ENCODE measurements around the gene SSTR3.
"Not testable (repeated sequence)": the region's sequence is repeated elsewhere in the genome, so short reads cannot be mapped to it uniquely, and the experiment has no call there.

SSTR3 gene

DNA sequence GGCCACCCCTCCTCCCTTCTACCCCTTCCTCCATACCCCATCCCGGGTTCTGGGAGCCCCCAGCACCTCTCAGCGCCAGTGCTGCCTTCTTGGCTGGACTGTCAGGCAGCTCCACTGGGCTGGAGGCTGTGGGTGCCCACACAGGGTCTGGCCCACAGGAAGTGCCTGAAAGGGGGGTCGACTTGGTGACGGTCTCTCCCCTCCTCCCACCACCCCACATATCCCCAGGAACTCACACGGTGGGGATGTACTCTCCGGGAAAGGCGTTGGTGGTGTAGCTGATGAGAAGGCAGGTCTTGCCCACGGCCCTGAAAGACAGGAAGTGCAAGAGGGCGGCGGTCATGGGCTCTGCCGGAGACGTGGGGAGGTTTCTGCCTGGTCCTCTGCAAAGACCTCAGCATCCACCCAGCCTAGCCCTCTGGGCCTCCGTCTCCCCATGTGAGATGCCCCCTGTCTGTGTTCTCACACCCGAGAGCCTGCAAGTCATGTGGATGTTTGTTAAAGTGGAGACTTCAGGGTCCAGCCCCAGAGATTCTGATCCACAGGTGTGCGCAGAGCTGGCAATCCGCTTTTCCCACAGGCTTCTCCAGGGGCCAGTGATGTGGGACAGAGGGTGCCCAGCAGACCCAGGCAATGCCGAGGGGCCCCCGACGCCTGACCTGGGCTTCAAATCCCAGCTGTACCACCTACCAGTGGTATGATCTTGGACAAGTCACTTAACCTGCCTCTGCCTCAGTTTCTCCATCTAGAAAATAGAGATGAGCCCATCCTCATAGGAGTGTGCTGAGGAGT lies 29.3 kb upstream of the SSTR3 start:
- DNase-seq, result no peak

DNA sequence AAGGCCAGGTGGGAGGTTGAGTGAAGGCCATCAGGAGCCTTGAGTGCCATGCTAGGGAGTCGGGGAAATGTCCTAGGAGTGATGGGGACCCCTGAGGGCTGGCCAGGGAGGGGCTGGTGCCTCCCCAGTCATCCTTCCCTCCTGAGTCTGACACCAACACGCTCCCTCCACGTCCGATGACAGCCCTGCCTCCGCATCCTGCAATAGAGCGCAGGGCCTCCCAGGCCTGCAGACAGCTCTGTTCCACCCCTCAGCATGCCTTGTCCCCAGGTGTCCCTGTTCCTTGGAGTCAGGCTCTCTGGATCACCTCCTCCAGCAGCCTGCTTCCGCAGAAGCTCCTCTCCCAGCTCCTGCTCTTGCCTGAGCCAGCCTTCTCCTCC lies 28.7 kb upstream of the SSTR3 start:
- DNase-seq, result no peak

DNA sequence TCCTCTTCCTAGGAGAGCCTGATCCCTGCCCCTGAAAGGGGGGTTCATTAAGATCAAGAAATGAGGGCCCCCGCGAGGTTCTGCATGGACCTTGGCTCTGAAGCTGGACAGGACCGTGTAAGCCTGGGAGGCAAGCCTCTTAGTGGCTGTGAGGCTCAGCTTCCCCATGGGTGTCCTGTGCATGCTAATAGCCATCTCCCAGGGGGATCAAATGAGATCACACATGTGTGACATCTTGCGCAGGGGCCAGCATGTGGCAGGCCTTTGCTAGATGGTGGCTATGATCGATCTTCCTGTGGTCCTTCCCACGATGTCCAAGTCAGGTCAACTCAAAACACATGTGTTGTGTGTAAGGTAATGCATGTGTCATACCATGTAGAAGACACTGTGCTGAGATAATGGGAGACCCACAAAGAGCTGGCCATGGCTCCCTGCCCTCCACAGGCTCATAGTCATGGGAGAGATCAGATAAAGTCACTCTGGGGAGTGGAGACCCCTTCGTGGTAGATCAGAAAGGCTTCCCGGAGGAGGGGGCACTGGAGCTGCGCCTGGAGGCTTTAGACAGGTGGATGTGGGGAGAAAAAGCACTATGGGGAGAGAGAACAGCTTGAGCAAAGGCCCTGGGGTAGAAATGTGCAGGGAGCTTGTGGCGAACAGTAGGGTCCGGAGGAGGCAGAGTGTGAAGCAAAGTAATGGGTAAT lies 28.1 kb upstream of the SSTR3 start:
- DNase-seq, result no peak

DNA sequence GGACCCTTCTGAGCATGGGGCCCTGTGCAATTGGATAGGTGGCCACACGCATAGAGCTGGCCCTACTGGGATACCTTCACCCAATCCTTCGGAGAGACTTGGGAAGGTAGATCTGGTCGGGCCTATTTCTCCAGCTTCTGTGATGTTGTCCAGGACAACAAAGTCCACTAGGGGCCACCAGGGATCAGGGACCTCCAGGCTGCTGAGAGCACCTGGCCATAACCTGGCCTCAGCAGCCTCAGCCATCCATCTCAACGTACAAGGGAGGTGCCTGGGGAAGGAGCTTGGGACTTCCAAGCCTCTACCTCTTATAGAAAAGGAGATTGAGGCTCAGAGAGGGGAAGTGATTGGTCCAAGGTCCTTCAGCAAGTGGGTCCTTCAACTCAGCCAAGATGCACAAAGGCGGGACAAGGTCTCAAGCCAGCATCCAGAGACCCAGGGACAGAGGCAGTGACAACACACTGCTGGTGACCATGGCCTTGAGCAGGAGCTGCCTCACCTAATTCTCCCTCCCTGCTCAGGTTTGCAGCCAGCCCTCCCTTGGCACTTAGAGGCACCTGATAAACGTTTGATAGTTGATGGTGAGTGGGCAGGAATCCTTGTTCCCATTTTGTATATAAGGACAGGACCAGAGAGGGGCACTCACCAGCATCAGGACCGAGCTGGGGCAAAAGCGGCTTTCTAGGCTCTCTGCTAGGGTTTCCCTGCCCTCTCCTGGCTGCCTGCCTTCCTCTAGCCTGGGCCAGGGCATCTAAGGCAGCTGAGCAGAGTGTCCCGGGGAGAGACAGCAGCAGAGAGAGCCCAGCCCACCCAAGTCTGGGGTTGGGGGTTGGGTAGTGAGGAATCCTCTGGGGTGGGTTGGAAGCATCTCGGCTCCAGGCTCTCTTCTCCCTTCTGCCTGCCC lies 27.3 kb upstream of the SSTR3 start:
- DNase-seq, result no peak

DNA sequence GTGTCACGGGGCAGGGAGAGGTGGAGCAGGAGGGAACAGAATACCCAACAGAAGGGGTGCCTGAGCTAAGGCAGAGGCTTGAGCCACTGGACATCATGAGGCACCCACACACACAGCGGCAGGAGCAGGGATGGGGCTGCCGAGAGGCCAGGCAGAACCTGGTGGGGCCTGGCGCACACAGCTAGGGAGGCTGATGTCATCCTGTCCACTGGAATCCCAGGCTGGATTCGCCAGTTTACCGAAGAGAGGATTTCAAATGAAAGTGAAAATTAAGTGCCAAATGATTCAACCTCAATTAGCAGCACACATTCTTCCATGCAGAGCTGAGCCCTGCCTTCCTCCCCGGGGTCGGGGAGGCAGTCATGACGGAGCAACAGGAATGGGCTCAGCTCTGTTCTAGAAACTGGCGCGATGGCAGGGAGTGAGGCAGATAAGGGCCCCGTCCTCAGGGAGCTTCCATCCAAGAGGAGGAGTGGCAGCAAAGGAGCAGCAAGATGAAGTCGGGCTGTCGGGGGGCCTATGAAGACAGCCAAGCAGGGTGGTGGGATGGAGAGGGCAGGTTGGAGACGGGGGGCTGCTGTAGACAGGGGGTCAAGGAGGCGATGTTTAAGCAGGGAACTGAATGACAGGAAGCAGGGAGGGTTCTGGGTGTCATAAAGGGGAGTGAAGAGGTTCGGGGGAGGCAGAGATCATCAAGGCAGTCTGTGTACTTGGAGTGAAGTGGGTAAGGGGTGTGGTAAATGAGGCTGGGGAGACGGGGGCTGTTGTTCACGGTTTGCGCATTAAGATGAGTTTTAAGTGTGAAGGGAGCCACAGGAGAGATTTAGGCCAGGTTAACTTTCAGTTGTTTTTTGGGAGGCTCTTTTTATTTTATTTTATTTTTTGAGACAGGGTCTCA lies 25.3 kb upstream of the SSTR3 start:
- no peak for DNase-seq

DNA sequence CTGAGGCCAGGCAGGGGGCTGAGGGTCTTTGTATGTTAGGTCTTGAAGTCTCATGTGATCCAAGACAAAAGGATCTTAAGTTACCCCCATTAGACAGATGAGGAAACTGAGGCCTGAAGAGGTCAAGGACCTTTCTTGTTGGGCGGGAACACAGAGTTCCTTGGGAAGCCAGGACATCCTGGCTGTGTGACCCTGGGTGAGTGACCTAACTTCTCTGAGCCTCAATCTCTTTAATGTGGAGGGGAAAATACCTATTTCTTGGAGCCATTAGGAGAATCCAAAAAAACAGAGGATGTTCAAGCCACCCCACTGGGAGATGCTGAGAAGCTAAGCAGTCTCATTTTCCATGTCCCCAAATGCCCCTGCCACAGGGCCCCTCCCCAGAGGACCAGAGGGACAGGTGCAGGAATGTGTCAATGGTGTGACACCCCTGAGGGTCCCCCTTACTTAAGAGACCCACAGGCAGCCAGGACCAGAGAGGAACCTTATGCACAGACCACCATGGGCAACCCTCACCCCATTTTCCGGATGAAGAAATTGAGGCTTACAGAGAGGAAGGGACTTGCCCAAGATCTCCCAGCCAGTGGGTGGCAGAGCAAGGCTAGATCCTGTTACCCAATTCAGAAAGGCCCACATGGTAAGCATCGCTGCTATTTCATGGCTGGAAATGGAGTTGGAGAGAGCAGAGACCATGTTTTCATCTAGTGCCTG lies 23.8 kb upstream of the SSTR3 start:
- no peak for DNase-seq

DNA sequence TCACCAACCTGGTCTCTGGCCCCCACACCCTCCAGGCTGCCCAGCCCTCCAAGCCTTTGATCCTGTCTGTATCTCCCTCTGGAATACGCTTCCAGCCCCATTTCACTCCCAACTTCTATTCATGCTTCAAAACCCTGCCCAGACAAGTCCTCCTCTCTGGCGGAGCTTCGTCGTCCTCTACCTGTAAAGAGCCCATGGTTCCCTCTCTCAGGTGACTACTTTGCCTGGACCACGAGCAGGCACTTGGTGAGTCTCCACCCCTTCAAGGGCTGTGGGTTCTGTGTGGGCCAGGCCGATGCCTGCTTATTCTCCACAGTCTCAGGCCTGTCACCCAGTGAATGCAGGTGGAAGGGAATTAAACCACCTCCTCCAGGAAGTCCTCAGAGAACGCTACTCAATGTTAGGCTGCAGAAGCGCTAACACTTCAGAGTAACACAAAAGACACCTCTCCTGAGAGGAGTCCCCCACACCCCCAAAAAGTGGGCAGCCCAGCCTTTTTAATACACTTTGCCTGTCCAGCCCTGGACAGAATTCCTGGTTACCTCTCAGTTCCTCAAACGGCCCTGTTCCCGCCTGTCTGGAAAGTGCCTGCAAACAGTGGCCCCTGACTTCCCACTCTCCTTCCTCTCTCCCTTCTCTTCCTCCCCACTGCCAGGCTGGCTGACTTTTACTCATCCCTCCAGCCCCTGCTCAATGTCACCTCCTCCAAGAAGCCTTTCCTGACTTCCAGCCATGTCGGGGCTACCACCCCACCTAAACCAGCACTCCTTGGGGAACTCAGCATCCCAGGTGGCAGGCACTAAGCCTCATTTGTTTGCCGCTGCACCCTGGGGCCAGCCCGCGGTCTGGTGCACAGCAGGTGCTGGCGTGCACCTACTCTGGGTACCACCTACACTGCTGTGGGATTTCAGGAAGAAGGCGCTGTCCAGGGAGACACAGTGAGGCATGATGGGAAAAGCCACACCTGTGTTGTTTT lies 22.7 kb upstream of the SSTR3 start:
- no peak for DNase-seq

DNA sequence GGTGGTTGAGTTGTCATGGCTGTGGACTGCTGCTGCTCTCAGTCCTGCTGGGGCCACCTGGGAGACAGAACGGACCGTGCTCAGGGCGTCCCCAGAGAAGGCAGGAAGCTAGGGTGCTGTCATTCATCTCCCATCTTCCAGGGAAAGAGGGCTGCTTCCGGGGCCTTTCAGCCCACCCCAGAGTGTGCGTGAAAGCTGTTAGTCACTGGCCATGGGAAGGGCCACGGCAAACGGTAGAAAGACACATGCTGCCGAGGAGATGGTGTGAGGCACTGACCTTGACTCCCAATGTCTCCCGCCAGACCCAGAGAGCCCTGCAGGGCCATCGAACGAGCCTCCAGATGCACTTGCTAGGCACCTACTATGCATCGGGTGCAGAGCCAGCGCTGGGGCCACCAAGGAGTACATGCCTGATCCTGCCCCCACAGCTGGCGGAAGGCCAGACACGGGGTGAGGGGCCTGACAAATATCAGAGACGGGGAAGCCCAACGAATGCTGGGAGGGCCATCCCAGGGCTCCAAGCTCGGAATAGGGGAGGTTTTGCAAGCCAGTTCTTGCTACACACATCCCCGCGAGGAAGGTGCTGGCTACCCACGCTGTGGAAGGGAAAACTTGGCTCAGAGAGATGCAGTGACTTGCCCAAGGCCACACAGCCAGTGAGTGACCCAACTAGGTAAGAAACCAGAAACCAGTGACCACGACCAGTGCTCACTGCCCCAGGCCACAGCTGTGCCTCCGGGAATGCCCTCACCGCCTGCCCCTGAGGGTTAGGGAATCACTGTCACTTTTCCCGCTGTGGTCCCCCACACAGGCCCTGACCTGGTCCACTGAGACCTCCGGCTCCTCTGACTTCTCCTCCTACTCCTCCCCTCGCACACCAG lies 21.7 kb upstream of the SSTR3 start:
- no peak for DNase-seq

DNA sequence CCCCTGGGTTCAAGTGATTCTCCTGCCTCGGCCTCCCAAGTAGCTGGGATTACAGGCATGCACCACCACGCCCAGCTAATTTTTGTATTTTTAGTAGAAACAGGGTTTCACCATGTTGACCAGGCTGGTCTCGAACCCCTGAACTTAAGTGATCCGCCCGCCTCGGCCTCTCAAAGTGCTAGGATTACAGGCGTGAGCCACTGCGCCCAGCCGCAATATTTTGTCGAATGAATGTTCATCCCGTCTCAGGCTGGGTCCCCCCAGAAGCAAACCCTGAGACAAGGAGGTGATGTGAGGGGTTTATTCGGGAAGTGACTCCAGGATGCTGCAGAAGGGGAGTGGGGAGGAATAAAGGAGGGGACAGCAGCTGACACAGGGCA lies 21.1 kb upstream of the SSTR3 start:
- not testable (repeated sequence) for DNase-seq

DNA sequence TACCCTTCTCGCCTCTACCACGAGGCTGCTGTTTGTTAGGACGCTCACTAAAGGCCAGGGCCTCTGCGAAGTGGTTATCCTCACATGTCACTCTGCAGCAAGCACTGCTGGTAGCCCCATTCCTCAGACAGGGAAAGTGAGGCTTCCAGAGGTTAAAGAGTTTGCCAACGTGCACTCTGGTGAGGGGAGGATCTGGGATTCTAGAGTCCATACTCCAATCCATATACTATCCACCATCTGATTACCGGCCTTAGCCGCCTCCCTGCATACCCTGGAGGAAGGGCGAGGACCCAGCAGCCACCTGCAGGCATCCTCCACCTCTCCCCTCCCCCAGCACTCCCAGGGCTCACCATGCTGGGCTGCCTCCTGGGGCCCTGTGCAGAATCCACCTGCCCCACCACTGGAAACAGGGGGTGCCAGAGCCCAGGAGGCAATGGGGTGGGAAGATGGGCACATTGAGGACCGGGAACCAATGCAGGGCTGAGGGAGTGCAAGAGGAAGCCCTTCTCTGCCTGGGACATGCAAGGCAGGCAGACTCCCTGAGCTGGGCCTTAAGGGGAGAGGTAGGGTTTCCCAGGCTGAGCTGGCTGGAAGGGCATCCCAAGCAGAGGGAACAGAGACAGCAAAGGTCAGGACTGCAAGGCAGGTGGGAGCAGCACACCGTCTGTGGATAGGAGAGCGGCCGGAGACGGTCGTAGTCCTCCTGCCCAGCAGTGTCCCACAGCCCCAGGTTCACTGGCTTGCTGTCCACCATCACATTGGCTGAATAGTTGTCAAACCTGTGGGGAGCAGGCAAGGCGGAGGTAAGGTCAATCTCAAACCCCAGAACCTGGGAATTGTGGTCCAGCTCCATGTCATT lies 20.1 kb upstream of the SSTR3 start:
- DNase-seq, result no peak

DNA sequence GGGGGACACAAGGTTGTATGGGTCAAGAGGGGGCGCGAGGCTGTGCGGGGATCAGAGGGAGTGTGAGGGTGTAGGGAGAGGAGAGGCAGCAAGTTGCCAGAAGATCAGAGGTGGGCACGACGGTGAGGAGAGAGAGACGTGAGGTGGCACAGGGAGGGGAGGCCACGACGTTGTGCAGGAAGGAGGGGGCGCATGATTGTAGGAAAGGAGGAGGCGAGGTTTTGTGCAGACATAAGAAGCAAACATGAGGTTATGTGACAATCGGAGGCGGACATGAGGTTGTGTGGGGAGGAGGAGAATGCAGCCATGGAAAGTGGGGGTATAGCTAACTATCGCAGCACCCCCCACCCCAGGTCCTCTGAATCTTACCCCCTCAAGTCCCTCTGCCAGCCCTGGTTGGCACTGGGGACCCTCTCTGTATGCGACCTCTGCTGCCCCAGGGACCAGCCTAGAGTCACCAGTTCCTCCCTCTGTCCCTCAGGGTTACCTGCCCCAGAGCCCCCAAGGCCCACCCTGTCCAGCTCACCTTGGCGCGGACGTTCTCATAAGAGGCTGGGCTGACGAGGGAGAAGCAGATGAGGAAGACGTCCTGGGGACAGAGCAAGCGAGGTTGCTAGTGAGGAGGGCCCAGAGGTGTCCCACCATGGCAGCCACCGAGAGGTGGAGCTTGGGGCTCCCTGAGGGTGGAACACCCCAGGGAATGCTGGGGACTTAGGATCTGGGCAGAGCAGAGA lies 19.3 kb upstream of the SSTR3 start:
- DNase-seq, result no peak

DNA sequence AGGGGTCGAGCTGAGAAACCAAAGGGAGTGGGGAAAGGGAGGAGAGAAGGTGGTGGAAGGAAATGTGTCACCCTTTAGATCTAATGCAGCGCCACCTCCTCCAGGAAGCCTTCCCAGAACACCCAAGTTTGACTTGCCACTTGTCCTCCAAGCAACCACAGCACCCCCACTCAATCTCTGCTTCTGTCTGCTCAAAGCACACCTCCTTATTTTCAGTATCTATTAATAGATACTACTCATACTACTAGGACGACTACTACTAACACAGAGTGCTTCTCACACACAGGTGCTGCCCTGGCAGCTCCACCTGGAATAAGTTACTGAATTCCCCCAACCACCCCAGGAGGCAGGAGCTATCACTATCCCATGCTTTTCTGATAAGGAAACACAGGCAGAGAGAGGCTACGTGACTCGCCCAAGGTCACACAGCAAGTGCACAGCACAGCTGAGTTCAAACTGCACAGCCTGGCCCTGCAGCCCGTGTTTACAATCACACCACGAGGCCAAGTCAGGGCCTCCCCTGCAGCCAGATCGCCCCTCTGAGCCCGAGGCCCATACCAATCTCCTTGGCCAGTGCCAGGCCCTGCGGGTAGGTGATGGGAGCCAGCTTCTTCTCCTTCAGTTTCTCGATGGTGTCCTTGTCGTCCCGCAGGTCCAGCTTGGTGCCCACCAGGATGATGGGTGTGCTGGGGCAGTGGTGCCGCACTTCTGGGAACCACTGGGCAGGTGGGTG lies 18.6 kb upstream of the SSTR3 start:
- no peak for DNase-seq

DNA sequence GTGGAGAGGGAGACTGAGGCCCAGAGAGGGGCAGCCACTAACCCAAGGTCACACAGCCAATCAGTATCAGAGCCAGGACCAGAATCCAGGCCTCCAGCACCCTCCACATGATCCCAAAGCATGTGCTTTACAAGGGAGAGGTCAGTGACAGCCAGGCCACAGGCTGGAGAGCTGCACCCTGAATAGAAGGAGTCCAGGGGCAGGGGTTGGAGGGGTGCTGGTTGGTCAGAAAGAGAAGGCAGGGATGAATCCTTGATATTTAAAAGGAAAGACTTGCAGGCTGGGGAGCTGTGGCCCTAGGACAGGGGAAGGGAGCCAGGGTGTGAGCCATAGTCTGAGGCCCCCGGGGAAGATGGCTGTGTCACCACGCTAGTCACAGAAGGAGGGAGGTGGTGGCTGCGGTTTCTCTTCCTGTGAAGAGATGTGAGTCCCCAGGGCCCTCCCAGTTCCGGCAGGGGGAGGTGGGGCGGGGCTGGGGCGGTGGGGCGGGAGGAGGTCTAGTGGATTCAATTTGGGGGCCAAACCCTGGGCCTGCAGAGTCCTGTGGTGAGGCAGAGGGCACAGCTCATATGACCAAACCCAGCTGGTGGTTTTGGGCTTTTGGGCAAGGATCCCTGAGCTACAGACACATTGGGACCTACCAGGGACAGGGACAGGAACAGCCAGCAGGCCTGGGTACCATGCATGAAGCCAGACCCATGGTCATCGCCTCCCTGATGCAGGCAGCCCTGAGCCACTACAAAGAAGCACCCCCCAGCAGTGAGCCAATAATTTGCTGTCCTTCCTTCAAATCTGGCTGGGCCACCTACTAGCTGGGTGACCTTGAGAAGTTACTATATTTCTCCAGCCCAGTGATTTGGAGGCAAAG lies 17.8 kb upstream of the SSTR3 start:
- peak; percentile 77 for DNase-seq

DNA sequence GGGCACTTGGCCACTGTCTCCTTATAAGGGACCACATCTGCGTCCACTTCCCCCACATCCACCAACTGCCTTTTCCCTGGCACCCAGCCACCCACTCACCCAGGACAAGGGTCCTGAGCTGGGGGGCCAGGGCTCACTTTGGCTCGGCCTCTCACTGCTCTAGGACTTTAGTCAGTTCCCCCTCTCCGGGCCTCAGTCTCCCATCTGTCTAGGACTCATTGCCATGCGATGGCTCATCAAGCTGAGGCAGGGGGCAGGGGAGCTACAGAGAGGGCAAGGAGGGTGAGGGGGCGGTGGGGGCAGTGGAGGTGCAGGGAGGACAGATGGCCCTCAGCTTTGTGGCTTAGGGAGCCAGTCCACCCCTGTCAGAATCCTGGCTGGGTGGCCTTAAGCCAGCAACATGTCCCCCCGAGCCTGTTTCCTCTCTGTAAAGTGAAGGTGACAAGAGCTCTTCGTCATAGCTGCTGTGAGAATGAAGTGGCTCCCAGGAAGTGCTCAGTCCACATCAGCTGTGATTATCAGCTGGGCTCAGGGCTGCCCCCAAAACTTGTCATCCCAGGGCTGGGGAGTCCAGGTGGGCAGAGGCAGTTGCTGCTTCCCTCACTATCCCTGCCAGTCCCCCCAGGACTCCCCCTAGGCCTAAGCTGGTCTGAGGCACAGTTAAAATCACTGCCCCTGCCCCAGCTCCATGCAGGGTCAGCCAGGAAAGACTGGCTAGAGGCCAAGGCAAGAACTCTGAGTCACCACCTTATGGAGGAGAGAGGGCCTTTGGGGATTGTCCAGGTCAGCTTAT lies 16.9 kb upstream of the SSTR3 start:
- no peak for DNase-seq

Measured in GDM1 (cell line).